ENCODE results near the gene NPHP4.
"Not testable (repeated sequence)": the region's sequence is repeated elsewhere in the genome, so short reads cannot be mapped to it uniquely, and the experiment has no call there.

Gene NPHP4

GRCh38 chr1:5926686-5927435 is 65.4 kb downstream of the NPHP4 start:
- DNase-seq (ENCODE audit: low read depth in 2 of 2) = no peak
- no peak for TF ChIP-seq CTCF (IDR thresholded peaks at IDR 0.05; ENCODE audit: low read depth, low read length)
- no peak overlapping the region for H3K4me3 ChIP-seq (replicated peaks in 1 of 2; ENCODE audit: low read depth in 2 of 2, low read length in 2 of 2)

GRCh38 chr1:5922700-5923330 is 69.4 kb downstream of the NPHP4 start:
- peak; percentile 25 to 27 for DNase-seq (ENCODE audit: low read depth in 2 of 2)
- H3K4me3 ChIP-seq (replicated peaks in 1 of 2; ENCODE audit: low read depth in 2 of 2, low read length in 2 of 2) = not testable (repeated sequence)

GRCh38 chr1:5921671-5922070 is 70.6 kb downstream of the NPHP4 start:
- TF ChIP-seq CTCF (IDR thresholded peaks at IDR 0.05; ENCODE audit: low read depth, low read length) = no peak
- DNase-seq (ENCODE audit: low read depth in 2 of 2) = no peak
- no peak overlapping the region for H3K4me3 ChIP-seq (replicated peaks in 1 of 2; ENCODE audit: low read depth in 2 of 2, low read length in 2 of 2)

GRCh38 chr1:5921129-5921528 is 71.1 kb downstream of the NPHP4 start:
- no peak for TF ChIP-seq CTCF (IDR thresholded peaks at IDR 0.05; ENCODE audit: low read depth, low read length)
- H3K4me3 ChIP-seq (replicated peaks in 1 of 2; ENCODE audit: low read depth in 2 of 2, low read length in 2 of 2) = no peak overlapping the region
- no peak for DNase-seq (ENCODE audit: low read depth in 2 of 2)

GRCh38 chr1:5920201-5920600 is 72.0 kb downstream of the NPHP4 start:
- no peak for TF ChIP-seq CTCF (IDR thresholded peaks at IDR 0.05; ENCODE audit: low read depth, low read length)
- H3K4me3 ChIP-seq (replicated peaks in 1 of 2; ENCODE audit: low read depth in 2 of 2, low read length in 2 of 2) = no peak overlapping the region
- DNase-seq (ENCODE audit: low read depth in 2 of 2) = no peak

GRCh38 chr1:5918275-5918649 is 74.0 kb downstream of the NPHP4 start:
- no peak for TF ChIP-seq CTCF (IDR thresholded peaks at IDR 0.05; ENCODE audit: low read depth, low read length)
- DNase-seq (ENCODE audit: low read depth in 2 of 2) = no peak
- H3K4me3 ChIP-seq (replicated peaks in 1 of 2; ENCODE audit: low read depth in 2 of 2, low read length in 2 of 2) = no peak overlapping the region

GRCh38 chr1:5917591-5918274 is 74.5 kb downstream of the NPHP4 start:
- no peak for DNase-seq (ENCODE audit: low read depth in 2 of 2)
- TF ChIP-seq CTCF (IDR thresholded peaks at IDR 0.05; ENCODE audit: low read depth, low read length) = no peak
- no peak overlapping the region for H3K4me3 ChIP-seq (replicated peaks in 1 of 2; ENCODE audit: low read depth in 2 of 2, low read length in 2 of 2)
